H54 (cell line): Measurements from ENCODE around the gene CD14.
"Not testable (repeated sequence)": the region's sequence is repeated elsewhere in the genome, so short reads cannot be mapped to it uniquely, and the experiment has no call there.

ENCODE experiments used
- DNase-seq: peaks from one replicate; pipeline ENCODE4 v3.0.0; 2011; ENCODE audit warnings: low spot score, mixed read lengths; ENCODE audit not compliant: insufficient read length
- FAIRE-seq: peaks from 3 replicates; lab custom pipeline; 2011; peaks lifted over from hg19 to GRCh38; lab: Jason Lieb, UNC
- POLR2A ChIP-seq: IDR thresholded peaks from 2 replicates; pipeline ENCODE4 v1.6.1; 2011; ENCODE audit warnings: low read depth, mild to moderate bottlenecking, low read length

The CD14 gene

GRCh38 chr5:140630292-140631035 is 2.5 kb downstream of the CD14 start:
- FAIRE-seq (no peak), DNase-seq (no peak)
- no peak for TF ChIP-seq POLR2A

- no peak for TF ChIP-seq POLR2A
- FAIRE-seq (no peak), DNase-seq (no peak)
Measured at GRCh38 chr5:140628711-140629110, 4.3 kb downstream of the CD14 start.

GRCh38 chr5:140627972-140628371 is 5.0 kb downstream of the CD14 start:
- DNase-seq (no peak), FAIRE-seq (no peak)
- no peak for TF ChIP-seq POLR2A

- not testable (repeated sequence) for DNase-seq, FAIRE-seq
Measured at GRCh38 chr5:140624886-140625285, 8.1 kb downstream of the CD14 start.

- DNase-seq, FAIRE-seq: not testable (repeated sequence)
Measured at GRCh38 chr5:140623061-140623460, 9.9 kb downstream of the CD14 start.

GRCh38 chr5:140622301-140622700 is 10.7 kb downstream of the CD14 start:
- TF ChIP-seq POLR2A, result no peak
- FAIRE-seq (no peak), DNase-seq (no peak)

GRCh38 chr5:140611020-140611521 is 21.9 kb downstream of the CD14 start:
- FAIRE-seq (no peak), DNase-seq (no peak)
- TF ChIP-seq POLR2A, result no peak

- TF ChIP-seq POLR2A, result no peak
- DNase-seq (no peak), FAIRE-seq (no peak)
Measured at GRCh38 chr5:140609126-140609525, 23.8 kb downstream of the CD14 start.

- TF ChIP-seq POLR2A, result no peak
- FAIRE-seq, result no peak
- DNase-seq, result no peak
Measured at GRCh38 chr5:140608722-140609121, 24.3 kb downstream of the CD14 start.

- DNase-seq (no peak), FAIRE-seq (no peak)
- TF ChIP-seq POLR2A, result no peak
Measured at GRCh38 chr5:140607031-140607430, 25.9 kb downstream of the CD14 start.

- no peak for TF ChIP-seq POLR2A
- no peak for DNase-seq
- FAIRE-seq, result no peak
Measured at GRCh38 chr5:140605879-140606278, 27.1 kb downstream of the CD14 start.

GRCh38 chr5:140603734-140604133 is 29.2 kb downstream of the CD14 start:
- TF ChIP-seq POLR2A, result no peak
- DNase-seq (no peak), FAIRE-seq (no peak)

GRCh38 chr5:140603446-140603698 is 29.6 kb downstream of the CD14 start:
- DNase-seq, FAIRE-seq: not testable (repeated sequence)

- no peak for DNase-seq
- FAIRE-seq, result no peak
- TF ChIP-seq POLR2A, result no peak
Measured at GRCh38 chr5:140602147-140602546, 30.8 kb downstream of the CD14 start.

GRCh38 chr5:140600096-140600495 is 32.9 kb downstream of the CD14 start:
- no peak for FAIRE-seq

GRCh38 chr5:140598836-140599235 is 34.1 kb downstream of the CD14 start:
- FAIRE-seq (no peak), DNase-seq (no peak)
- TF ChIP-seq POLR2A, result no peak

More at GRCh38 chr5:140600096-140600495, 32.9 kb downstream of the CD14 start:
- no peak for DNase-seq
- TF ChIP-seq POLR2A, result no peak
